Kidney glomerular epithelial cell (primary cell): Measurements from ENCODE around the gene DCXR.

Experiments used
- DNase-seq: peaks from one replicate; lab custom pipeline; 2025; lab: John Stamatoyannopoulos, UW

DCXR gene

DNA sequence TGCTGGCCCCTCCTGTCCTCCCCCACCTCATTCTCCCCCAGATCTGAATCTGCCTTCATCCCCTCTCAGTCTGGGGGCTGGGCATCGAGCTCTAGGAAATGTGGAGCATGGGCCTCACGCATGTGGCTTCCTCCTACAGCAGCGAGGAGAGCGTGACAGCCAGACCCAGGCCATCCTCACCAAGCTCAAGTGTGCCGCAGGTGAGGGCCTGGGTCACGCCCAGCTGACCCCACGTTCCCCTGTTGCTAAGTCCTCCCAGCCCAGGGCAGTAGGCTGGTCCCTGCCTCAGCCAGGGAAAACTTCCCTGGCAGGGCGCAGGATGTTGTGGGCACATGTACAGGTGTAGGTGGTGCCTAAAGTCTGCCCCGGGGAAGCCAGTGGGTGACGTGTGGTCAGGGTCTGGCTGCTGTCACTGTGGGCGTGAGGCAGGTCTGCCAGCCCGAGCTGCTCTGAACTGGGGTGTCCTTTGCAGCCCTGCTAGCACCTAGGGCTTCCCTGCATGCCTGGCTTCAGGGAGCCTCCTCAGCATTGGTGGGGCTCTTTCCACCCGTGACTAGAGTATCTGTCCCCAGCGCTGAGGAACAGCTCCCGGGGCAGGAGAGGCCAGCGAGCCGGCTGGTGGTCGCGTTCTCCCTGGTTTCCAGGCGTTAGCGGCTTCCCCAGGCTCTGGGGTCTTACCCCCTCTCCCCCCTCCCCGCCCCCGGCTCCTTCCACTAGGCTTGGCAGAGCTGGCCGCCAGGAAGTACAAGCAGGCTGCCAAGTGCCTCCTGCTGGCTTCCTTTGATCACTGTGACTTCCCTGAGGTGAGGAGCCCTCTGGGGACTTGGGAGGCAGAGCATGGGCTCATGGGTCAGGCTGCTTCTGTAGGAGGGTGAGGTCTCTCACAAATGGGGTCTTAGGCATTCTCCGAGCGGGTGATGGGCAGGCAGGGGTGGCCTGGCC is 17.8 kb upstream of the DCXR start:
- no peak for DNase-seq

DNA sequence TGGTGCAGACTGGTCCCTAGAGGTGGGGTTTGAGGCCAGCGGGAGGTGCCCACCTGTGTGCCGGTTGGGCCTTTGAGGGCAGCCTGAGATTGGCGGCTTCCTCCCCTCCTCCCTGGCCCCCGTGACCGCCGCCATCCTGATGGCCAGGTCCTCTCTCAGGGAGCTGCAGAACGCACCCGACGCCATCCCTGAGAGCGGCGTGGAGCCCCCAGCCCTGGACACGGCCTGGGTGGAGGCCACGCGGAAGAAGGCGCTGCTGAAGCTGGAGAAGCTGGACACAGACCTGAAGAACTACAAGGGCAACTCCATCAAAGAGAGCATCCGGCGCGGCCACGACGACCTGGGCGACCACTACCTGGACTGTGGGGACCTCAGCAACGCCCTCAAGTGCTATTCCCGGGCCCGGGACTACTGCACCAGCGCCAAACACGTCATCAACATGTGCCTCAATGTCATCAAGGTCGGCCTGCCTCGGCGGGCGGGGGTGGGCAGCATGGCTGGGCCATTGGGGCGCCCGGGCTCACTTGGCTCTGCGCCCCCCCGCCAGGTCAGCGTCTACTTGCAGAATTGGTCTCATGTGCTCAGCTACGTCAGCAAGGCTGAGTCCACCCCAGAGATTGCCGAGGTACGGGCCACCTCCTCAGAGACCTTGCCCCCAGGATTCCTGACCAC is 17.0 kb upstream of the DCXR start:
- no peak for DNase-seq

DNA sequence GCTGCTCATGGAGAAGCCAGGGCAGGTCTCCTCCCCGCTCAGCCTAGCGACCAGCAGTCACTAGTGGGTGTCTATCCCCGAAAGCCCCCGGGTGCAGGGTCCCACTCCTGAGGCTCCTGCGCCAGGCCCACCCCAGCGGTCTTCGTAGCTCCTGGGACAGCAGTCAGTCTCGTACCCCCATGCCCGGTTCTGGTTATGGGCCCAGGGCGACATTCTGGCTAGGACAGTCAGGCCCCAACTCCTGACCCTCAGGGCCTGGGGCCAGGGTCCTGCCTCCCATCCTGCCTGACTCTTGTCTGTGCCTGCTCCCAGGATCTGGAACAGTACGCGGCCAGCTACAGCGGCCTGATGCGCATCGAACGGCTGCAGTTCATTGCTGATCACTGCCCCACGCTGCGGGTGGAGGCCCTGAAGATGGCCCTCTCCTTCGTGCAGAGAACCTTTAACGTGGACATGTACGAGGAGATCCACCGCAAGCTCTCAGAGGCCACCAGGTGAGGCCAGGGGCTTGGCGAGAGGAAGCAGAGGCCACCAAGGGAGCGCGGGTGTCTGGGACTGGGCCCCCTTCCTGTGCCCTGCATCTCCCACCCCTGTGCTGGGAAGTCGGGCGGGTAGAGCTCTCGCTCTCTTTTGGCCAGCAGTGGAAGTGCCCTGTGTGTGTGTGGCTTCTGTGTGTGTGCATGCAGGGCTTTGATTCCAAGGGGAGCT is 16.2 kb upstream of the DCXR start:
- no peak for DNase-seq

DNA sequence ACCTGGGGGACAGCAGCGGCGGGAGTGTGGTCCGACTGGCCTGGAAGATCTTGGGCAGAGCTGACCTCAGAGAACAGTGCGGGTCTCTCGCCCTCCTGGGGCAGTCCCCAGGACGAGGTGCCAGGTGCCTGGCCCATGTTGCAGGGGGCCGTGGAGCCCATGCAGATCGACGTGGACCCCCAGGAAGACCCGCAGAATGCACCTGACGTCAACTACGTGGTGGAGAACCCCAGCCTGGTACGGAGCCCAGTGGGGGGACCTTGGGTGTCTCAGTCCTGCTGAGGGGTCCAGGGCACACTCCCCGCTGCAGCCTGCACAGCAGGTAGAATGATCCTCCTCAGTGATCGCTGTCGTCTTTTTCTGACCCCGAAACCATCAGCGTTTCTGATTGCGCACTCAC is 15.6 kb upstream of the DCXR start:
- DNase-seq = no peak

DNA sequence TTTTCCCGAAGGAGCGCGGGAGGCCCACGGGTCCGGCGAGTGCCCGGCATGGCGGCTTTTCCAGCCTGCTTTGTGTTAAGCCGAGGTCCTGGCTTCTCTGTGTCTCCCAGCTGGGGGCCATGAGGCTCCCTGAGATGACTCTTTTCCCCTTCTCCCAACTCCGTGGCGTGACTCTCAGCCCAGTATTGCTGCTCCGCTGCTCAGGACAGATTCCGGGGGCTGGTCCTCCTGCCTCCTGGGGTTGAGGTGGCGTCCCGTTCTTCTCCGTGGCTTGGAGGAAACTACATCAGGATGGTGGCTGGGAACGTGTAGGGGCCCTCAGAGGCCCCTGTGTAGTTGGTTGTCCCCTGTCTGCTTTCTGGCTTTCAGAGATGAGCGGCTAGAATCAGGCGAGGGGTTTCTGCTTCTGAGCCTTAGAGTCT is 15.2 kb upstream of the DCXR start:
- DNase-seq = no peak

DNA sequence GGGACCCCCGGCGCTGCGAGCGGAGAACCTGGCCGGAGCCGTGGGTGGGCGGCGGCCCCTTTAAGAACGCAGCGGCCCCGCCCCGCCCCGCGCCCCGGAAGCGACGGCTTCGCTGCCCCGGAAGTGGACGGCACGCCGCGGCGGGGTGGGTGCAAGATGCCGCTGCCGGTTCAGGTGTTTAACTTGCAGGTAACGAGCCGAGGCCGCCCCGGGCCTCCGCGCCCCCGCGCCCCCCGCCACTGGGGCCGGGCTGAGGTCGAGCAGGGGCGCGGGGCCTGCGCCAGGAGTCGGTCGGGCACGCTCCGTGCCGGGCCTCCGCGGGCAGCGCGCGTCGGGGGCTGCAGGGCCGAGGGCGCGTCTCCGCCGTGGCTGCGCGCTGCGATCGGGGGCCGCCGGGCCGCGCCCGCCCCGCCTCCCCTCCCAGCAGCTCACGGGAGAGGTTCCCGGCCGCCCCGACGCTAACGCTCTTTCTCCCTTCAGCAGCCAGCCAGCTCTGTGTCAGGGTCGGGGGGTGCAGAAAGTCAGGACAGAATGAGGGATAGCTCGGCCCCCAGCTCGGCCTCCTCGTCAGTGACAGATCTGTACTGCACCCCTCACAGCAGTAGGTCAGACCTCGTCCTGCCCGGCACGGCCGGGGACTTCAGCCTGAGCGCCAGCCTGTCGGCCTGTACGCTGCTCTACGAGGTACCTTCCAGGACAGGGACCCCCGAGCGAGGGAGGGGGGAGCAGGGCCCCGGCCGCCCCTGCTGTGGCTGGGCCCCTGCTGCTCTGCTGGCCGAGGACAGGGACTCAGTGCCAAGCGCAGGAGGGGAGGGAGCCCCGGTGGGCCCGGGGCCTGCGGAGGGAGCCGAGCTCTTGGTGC is 14.5 kb upstream of the DCXR start, which contains the start of the genes GPS1 and RFNG:
Gene GPS1, plus strand, starts transcription at position 123 of the 862 bp plus-strand sequence. Its CDS starts 34 bp downstream, at position 157.
Gene RFNG, minus strand, starts transcription at position 36 of the 862 bp plus-strand sequence. CDS start 45 bp downstream, outside the sequence.
- peak; percentile 57 for DNase-seq

DNA sequence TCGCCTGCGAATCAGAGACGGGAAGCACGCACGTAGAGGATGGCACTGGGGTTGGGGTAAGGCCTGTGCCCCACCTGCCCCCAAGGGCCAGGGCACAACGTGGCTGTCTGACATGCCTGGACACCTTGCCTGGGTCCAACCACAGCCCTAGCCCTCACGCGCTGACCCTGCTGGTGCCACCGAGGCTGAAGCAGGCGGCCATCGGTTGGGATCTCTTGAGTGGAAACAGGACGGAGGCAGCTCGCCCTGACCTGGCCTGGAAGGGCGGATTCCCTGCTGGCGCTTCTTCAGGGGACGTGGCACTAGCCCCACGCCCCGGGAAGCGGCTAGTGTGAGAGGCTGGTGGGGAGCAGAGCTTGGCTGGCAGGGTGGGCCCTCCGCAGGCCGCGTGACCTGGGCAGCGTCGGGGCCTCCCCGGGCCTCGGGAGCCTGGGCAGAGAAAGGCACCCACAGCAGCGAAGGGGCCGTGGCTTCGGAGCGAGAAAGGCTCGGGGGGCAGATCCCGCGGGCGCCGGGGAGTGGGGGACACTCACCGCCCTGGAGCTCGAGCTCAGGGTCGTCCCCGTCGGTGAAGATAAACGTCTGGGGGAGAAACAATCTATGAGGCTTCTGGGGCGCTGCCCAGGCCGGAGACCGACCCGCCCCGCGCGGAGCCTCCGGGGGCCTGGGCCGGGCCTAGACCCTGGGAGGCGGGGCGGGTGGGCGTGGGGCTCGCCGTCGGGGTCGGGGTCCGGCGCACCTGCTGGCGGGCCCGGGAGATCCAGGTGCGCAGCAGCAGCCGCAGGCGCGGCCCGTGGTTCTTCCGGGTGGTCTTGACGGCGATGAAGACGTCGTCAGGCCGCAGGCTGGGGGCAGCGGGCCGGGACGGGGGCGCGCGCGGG is 13.5 kb upstream of the DCXR start:
- no peak for DNase-seq

DNA sequence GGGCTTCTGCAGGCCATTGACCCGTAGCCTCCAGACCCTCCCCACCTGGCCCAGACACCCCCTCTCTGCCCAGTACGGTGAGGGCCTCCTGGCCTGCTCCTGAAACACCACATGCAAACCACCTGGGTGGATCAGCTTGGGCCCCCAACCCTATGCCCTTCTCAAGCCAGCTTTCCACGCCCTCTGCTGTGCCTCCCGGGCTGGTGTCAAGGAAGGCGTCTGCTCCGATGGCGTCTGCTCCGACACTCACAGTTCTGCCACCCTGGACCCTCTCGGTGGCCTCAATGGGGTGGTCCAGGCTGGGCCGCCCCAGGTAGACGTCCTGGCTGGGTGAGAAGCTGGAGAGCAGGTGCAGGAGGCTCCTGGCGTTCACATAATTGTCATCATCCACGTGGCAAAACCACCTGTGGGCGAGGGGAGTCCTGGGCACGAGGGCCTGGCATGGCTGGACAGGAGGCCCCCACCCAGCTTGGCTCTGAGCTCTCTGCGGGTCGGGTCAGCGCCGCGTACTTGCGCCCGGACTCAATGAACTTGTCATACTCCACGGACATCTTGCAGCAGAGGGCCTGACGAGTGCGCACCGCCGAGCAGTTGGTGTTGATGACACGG is 12.8 kb upstream of the DCXR start:
- DNase-seq = no peak

DNA sequence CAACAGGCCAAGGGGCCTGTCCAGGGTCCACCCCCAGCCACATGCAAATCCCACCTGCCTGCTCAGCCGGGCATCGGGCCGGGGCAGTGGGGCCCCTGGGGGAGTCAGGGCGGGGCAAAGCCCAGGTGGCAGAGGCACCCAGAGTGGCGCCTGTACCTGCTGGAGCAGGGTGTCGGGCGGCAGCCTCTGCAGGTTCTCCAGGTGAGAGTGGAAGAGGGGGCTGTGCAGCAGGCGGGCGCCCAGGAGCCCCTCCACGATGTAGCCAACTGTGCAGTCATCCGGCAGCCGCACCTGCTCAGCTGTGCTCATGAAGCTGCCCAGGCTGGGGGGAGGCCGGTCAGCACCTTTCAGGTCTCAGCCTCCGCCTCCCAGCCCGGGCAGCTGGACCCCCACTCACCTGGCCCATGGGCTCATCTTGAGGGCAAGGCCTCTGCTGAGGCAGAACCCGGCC is 12.0 kb upstream of the DCXR start:
- no peak for DNase-seq

DNA sequence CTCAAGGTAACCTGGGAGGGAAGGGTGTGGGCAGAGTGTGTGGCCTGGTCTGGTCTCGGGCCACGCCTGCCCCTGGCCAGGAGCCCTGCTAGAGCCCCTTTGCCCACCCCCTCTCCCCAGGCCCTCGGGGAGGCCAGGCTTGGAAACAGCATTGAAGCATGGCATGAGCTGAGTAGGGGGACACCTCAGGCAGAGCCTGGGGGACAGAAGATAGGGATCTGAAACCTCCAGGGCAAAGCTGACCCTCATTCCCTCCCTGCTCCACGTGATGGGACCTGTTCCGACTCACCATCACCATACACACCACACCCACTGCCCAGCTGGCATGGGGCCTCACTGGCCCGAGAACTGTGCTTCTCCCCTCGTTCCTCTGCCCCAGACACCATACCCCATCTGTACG is 11.6 kb upstream of the DCXR start:
- DNase-seq = no peak

DNA sequence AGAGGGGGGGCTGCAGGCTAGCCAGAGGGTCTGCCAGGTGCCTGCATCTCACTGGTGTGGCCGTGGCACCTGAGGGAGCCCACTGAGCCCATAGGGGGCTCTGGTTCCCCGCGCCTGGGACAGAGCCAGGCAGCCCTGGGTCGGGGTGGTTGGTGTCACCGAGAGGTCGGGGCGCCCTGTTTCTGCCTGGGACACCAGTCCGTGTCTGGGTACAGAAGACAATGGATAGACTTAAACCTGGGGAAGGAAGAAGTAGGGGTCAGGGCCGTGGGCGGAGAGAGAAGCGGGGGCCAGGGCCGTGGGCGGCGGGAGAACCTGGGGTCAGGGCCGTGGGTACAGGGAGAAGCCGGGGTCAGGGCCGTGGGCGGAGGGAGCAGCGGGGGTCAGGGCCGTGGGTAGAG is 11.1 kb upstream of the DCXR start:
- DNase-seq = no peak

DNA sequence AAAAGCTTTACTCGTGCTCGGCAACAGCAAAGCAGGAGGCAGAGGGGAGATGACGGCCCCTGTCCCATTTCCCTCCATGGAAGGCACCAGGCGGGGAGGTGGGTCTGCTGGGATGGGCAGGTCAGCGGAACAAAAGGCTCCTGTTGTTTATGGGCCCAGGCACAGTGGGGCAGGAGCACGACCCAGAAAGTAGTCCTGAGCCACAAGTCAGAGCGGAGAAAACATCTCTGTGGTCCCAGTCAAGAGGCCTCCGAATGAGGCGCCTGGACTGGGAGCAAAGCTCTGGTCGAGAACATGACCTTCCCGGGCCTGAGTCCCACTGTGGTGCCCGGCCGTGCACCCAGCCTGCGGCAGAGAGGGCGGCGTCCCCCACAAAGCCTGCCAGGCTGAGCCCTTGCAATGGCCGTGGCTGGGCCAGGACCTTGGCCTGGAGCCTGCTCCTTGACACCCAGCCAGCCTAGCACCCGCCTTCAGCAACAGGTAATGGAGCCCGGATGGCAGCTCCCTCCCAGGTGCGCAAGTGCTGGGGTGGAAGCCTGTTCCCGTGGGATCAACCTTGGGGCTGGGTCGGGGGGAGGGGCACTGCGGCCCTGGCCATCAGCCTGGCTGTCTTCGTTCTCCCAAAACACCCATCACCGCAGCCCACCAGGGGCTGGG is 10.5 kb upstream of the DCXR start:
- DNase-seq = no peak

DNA sequence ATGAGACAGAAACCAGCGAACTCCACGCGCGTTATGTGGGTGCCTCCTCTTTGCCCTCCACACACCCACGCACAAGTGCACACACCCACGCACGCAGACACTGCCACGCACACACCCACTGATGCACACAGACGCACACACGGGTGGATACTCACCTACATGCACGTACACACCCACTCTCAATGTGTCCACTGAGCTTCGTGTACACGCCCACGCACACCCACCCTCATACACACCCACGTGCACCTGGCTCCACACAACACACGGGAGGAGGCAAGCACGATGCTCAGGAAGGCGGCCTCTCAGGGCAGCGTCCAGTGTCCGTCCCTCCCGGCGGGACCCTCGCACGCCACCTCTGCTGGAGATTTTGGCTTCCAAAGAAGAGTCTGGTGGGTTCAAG is 9.9 kb upstream of the DCXR start:
- no peak for DNase-seq

DNA sequence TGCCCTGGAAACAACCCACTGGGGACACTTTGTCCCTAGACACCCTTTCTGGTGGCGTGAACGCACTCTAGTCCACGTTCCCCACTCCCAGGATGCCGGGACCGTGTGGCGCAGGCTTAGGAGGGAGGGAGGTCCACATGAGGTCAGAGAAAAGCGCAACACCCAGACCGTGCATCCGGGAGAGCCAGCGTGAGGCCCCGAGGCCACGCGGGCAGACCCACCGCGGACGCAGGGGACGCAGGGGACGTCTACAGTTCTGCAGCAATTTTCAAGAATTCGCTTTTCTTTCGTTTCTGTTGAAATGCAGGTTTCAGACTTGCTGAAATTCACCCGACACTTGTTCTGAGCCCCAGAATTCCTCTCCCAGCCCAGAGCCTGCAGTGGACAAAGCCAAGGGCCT is 9.4 kb upstream of the DCXR start:
- no peak for DNase-seq

DNA sequence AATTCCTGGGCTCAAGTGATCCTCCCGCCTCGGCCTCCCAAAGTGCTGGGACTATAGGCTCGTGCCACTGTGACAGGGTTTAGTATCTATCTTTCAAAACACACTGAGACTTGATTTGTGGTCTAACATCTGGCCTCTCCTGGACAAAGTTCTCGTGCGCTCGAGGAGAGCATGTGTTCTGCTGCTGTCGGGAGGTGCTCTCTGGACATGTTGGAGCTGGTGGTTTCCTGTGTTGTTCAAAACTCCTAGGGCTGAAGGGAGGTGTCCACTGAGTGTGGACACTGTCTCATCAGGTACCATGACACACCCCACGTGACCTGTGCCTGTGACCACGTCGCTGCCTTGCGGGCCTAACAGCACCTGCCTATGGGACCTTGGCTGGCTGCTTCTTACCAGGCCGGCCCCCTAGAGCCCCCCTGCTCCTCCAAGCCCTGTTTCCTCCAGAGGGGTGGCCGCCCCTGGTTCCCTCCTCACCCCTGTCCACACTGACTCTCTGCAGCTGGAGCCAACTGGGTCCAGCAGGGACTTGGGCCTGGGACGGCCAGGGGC is 8.5 kb upstream of the DCXR start:
- DNase-seq = no peak

DNA sequence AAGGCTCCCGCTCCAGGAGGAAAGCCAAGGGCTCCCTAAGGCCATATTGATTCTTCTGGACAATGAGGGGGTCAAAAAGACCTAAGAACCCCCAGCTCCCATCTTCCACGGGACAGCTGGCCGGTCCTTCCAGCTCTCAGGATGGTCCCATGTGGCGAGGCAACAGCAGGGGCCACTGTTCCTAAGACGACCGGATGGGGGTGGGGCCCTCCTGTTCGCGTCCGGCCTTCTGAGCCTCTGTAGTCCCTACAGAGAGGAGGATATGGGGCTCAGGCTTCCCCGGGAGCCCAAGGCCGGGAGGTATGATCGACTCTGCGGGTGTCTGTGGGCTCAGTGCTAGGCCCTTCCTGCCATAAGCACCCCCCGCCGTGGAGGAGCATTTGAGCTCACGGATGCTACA is 6.0 kb upstream of the DCXR start:
- no peak for DNase-seq

DNA sequence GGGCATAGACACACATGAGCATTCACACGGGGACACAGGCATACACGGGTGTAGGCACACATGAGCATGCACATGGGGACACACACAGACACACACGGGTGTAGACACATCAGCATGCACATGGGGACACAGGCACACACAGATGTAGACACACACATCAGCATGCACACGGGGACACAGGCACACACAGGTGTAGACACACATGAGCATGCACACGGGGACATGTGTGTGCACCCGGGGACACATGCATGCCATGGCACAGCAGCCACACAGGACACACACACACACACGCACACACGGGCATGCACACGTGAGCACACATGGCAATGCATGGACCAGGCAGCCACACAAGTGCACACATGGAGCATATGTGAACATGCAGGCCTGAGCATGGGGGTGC is 5.2 kb upstream of the DCXR start:
- DNase-seq = no peak

DNA sequence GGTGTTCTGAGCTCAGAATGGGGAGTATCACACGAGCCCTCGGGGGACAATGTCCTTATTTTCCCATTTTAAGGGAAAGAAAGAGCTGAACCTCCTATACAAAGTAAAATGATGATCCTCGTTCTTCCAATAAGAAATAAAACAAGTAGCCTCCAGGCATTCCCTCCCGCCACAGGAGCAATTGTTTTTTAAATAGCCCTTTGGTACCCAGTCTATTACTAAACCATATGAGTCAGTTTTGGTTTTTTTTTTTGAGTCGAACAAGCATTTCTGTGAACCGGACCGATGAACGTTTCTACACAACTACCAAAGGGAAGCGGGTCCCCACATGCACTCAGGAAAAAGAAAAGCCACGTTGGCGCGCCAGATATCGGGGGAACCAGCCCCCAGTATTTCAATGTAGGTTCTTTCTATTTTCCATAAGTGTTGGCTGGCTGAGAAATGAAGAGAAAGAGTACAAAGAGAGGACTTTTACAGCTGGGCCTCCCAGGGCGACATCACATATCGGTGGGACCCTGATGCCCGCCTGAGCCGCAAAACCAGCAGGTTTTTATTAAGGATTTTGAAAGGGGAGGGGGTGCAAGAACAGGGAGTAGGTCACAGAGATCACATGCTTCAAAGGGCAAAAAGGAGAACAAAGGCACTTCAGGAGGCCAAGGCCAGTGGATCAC is 3.8 kb upstream of the DCXR start:
- no peak for DNase-seq
